HEK293 (cell line): ENCODE results near the gene PTPN4.

Experiments
- CTCF ChIA-PET: fragments of 350-600 bp; formaldehyde crosslinking; extraction: SDS; loops from one replicate; lab custom pipeline; 2021; ENCODE audit warnings: antibody characterized with exemption; lab: Yijun Ruan, JAX
- POLR2A ChIA-PET: fragments of 300-600 bp; formaldehyde crosslinking; extraction: SDS; loops from one replicate; lab custom pipeline; 2020; ENCODE audit warnings: antibody characterized with exemption, inconsistent platforms; lab: Yijun Ruan, JAX
- H3K27ac ChIP-seq: fragments of 200-500 bp; sonication (Bioruptor generic); 2 replicates; pipeline ENCODE4 v1.5.1; 2014; ENCODE audit warnings: low read depth, low read length, control low read depth, inconsistent platforms; ENCODE audit errors: extremely low read depth
- H3K36me3 ChIP-seq, 2 experiments: fragments of 200-500 bp in 1 of 2; sonication (Bioruptor generic) in 1 of 2; 1 replicate in 1 of 2; 2 replicates in 1 of 2; pipeline ENCODE4 v1.5.1; 2014 to 2017; ENCODE audit warnings: inconsistent platforms in 2 of 2, low read length in 2 of 2; ENCODE audit not compliant: control insufficient read depth in 2 of 2, insufficient read depth in 1 of 2
- H3K4me1 ChIP-seq: fragments of 200-500 bp; sonication (Bioruptor generic); 2 replicates; pipeline ENCODE4 v1.5.1; 2014; ENCODE audit warnings: mild to moderate bottlenecking, low read length, inconsistent platforms; ENCODE audit not compliant: control insufficient read depth, insufficient read depth
- H3K4me3 ChIP-seq: 2 replicates; pipeline ENCODE4 v1.5.1; 2011; ENCODE audit warnings: low read depth, mild to moderate bottlenecking, control low read depth, low read length, moderate library complexity
- H3K9me3 ChIP-seq: fragments of 200-500 bp; sonication (Bioruptor generic); 2 replicates; pipeline ENCODE4 v1.5.1; 2014; ENCODE audit warnings: low read depth, low read length, inconsistent platforms; ENCODE audit not compliant: control insufficient read depth, insufficient read depth
- EGR2 ChIP-seq: fragments of 450-650 bp; formaldehyde crosslinking; IDR thresholded peaks from 2 replicates; pipeline ENCODE4 v1.5.1; 2016; ENCODE audit warnings: low read depth, missing biosample characterization, missing genetic modification characterization
- GLI4 ChIP-seq: fragments of 450-650 bp; formaldehyde crosslinking; IDR thresholded peaks from 2 replicates; pipeline ENCODE4 v1.5.1; 2016; ENCODE audit warnings: missing biosample characterization, missing genetic modification characterization
- HOXD13 ChIP-seq: sonication (generic); formaldehyde crosslinking; IDR thresholded peaks from 2 replicates; pipeline ENCODE4 v1.8.0; 2022; ENCODE audit warnings: missing genetic modification reagents, borderline replicate concordance
- KLF1 ChIP-seq: fragments of 450-650 bp; formaldehyde crosslinking; IDR thresholded peaks from 2 replicates; pipeline ENCODE4 v1.5.1; 2016; ENCODE audit warnings: missing biosample characterization, missing genetic modification characterization
- PRDM1 ChIP-seq: fragments of 450-650 bp; formaldehyde crosslinking; IDR thresholded peaks from 2 replicates; pipeline ENCODE4; 2016; ENCODE audit warnings: missing biosample characterization, missing genetic modification characterization
- WT1 ChIP-seq: fragments of 450-650 bp; formaldehyde crosslinking; IDR thresholded peaks from 2 replicates; pipeline ENCODE4 v1.5.1; 2016; ENCODE audit warnings: missing biosample characterization, missing genetic modification characterization
- ZFP41 ChIP-seq: fragments of 450-650 bp; formaldehyde crosslinking; IDR thresholded peaks from 2 replicates; pipeline ENCODE4 v1.5.1; 2016; ENCODE audit warnings: missing biosample characterization, missing genetic modification characterization, borderline replicate concordance
- ZNF10 ChIP-seq: fragments of 450-650 bp; formaldehyde crosslinking; IDR thresholded peaks from 2 replicates; pipeline ENCODE4 v1.5.1; 2017; ENCODE audit warnings: missing biosample characterization, missing genetic modification characterization
- ZNF121 ChIP-seq: fragments of 450-650 bp; formaldehyde crosslinking; IDR thresholded peaks from 2 replicates; pipeline ENCODE4 v1.5.1; 2016; ENCODE audit warnings: missing biosample characterization, missing genetic modification characterization
- ZNF202 ChIP-seq: fragments of 450-650 bp; formaldehyde crosslinking; IDR thresholded peaks from 2 replicates; pipeline ENCODE4 v1.5.1; 2016; ENCODE audit warnings: missing biosample characterization, missing genetic modification characterization, borderline replicate concordance
- ZNF239 ChIP-seq: fragments of 450-650 bp; formaldehyde crosslinking; IDR thresholded peaks from 2 replicates; pipeline ENCODE4 v1.5.1; 2016; ENCODE audit warnings: missing biosample characterization, missing genetic modification characterization
- ZNF274 ChIP-seq, 2 experiments: fragments of 200-500 bp in 1 of 2; fragments of 450-650 bp in 1 of 2; sonication (Bioruptor generic) in 1 of 2; formaldehyde crosslinking in 1 of 2; IDR thresholded peaks; 2 replicates each; pipeline versions ENCODE4 v1.5.1 to v1.6.1; 2014 to 2016; ENCODE audit warnings: borderline replicate concordance in 1 of 2, inconsistent platforms in 1 of 2, low read length in 1 of 2, missing biosample characterization in 1 of 2, missing genetic modification characterization in 1 of 2
- ZNF341 ChIP-seq: fragments of 450-650 bp; formaldehyde crosslinking; IDR thresholded peaks from 2 replicates; pipeline ENCODE4; 2016; ENCODE audit warnings: low read depth, missing biosample characterization, missing genetic modification characterization
- ZNF423 ChIP-seq: fragments of 450-650 bp; formaldehyde crosslinking; IDR thresholded peaks from 2 replicates; pipeline ENCODE4 v1.5.1; 2016; ENCODE audit warnings: missing biosample characterization, missing genetic modification characterization
- ZNF510 ChIP-seq: fragments of 450-650 bp; formaldehyde crosslinking; IDR thresholded peaks from 2 replicates; pipeline ENCODE4 v1.5.1; 2018; ENCODE audit warnings: mild to moderate bottlenecking, missing genetic modification characterization, missing biosample characterization; ENCODE audit not compliant: insufficient replicate concordance
- ZNF549 ChIP-seq: fragments of 450-650 bp; IDR thresholded peaks from 2 replicates; pipeline ENCODE4 v1.5.1; 2018; ENCODE audit warnings: missing biosample characterization, missing genetic modification characterization, mild to moderate bottlenecking, inconsistent platforms, moderate library complexity
- ZNF561 ChIP-seq: fragments of 450-650 bp; IDR thresholded peaks from 2 replicates; pipeline ENCODE4 v1.5.1; 2018; ENCODE audit warnings: missing biosample characterization, missing genetic modification characterization, borderline replicate concordance
- ZNF610 ChIP-seq: fragments of 450-650 bp; formaldehyde crosslinking; IDR thresholded peaks from 2 replicates; pipeline ENCODE4 v1.5.1; 2016; ENCODE audit warnings: missing biosample characterization, missing genetic modification characterization, borderline replicate concordance
- ZNF624 ChIP-seq: fragments of 450-650 bp; formaldehyde crosslinking; IDR thresholded peaks from 2 replicates; pipeline ENCODE4 v1.5.1; 2017; ENCODE audit warnings: missing biosample characterization, missing genetic modification characterization
- ZNF660 ChIP-seq: fragments of 450-650 bp; IDR thresholded peaks from 2 replicates; pipeline ENCODE4 v1.5.1; 2018; ENCODE audit warnings: missing biosample characterization, mild to moderate bottlenecking, missing genetic modification characterization
- ZXDB ChIP-seq: fragments of 450-650 bp; formaldehyde crosslinking; IDR thresholded peaks from 2 replicates; pipeline ENCODE4 v1.5.1; 2016; ENCODE audit warnings: missing biosample characterization, missing genetic modification characterization
- TF ChIP-seq, protein P1 (sequence below): fragments of 450-650 bp; formaldehyde crosslinking; IDR thresholded peaks from 2 replicates; pipeline ENCODE4 v1.5.1; 2016; ENCODE audit warnings: missing biosample characterization, missing genetic modification characterization
- TF ChIP-seq, protein P2 (sequence below): fragments of 450-650 bp; formaldehyde crosslinking; IDR thresholded peaks from 2 replicates; pipeline ENCODE4 v1.5.0; 2017; ENCODE audit warnings: missing biosample characterization, missing genetic modification characterization, borderline replicate concordance
- TF ChIP-seq, protein P3 (sequence below): sonication (generic); formaldehyde crosslinking; IDR thresholded peaks from 2 replicates; pipeline ENCODE4 v1.8.1; 2022; ENCODE audit warnings: mild to moderate bottlenecking, moderate library complexity, missing genetic modification reagents
- TF ChIP-seq, protein P4 (sequence below): fragments of 450-650 bp; formaldehyde crosslinking; IDR thresholded peaks from 2 replicates; pipeline ENCODE4 v1.5.1; 2016; ENCODE audit warnings: missing biosample characterization, missing genetic modification characterization, borderline replicate concordance

The PTPN4 gene

DNA sequence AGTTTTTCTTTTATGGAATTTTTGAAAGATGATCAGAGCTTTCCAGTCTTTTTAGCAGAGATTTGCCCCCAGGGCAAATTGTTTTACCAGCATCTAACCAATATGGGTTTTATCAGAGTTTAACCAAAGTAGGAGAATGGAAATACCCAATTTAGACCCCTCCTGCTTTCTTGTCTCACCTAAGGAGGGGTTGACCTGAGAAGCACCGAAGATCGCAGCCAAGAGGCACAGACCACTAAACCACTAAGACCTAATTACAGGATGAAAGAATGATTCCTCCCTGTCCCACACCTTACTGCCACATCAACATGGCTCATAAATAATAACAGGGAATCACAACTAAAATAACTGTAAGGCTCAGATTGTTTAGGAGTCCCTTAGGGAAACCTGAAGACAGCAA, 141.3 kb downstream of the PTPN4 start:
- ChIA-PET CTCF (no interaction called here), POLR2A (no interaction called here)

DNA sequence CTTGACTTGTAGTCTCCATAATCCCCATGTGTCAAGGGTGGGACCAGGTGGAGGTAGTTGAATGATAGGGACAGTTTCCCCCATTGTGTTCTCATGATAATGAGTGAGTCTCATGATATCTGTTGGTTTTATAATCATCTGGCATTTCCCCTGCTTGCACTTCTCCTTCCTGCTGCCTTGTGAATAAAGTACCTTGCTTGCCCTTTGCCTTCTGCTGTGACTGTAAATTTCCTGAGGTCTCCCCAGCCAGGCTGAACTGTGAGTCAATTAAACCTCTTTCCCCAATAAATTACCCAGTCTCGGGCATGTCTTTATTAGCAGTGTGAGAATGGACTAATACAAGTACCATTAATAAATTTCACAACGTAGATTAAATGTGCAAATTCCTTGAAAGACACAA, 150.8 kb downstream of the PTPN4 start:
- Histone ChIP-seq H3K9me3 (no peaks in the 10 kb centered on the region), H3K4me3 (no peak overlapping the region), H3K36me3 (peaks cover 0 to 3% of the 10 kb centered on the region in 2 experiments; a peak in 1 of 3 replicates), H3K4me1 (no peaks in the 10 kb centered on the region), H3K27ac (no peak overlapping the region)
- TF ChIP-seq ZNF561 (tag by site-specific recombination) (no peak), PRDM1 (tag by site-specific recombination) (no peak), GLI4 (tag by site-specific recombination) (no peak), ZNF510 (tag by site-specific recombination) (no peak), ZNF423 (tag by site-specific recombination) (no peak), ZNF660 (tag by site-specific recombination) (no peak)
- ChIA-PET CTCF (no interaction called here), POLR2A (no interaction called here)

More for the DNA sequence above, 141.3 kb downstream of the PTPN4 start:
- TF ChIP-seq ZXDB (tag by site-specific recombination) (no peak), ZNF341 (no peak), KLF1 (tag by site-specific recombination) (no peak), EGR2 (no peak), ZNF121 (tag by site-specific recombination) (no peak), ZNF10 (tag by site-specific recombination) (no peak), ZNF624 (tag by site-specific recombination) (no peak), ZNF549 (tag by site-specific recombination) (no peak), ZFP41 (no peak), ZNF239 (tag by site-specific recombination) (no peak), ZNF610 (no peak), HOXD13 (no peak), WT1 (tag by site-specific recombination) (no peak), ZNF274 (IDR thresholded peaks at IDR 0.05; ENCODE audit: low read length) (no peak), ZNF274 (tag by site-specific recombination; IDR thresholded peaks at IDR 0.05; ENCODE audit: borderline replicate concordance) (no peak), ZNF202 (tag by site-specific recombination) (no peak)
- TF ChIP-seq, protein P1, sequence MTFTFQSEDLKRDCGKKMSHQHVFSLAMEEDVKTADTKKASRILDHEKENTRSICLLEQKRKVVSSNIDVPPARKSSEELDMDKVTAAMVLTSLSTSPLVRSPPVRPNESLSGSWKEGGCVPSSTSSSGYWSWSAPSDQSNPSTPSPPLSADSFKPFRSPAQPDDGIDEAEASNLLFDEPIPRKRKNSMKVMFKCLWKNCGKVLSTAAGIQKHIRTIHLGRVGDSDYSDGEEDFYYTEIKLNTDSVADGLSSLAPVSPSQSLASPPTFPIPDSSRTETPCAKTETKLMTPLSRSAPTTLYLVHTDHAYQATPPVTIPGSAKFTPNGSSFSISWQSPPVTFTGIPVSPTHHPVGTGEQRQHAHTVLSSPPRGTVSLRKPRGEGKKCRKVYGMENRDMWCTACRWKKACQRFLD (tag by site-specific recombination) = no peak
- TF ChIP-seq, protein P2, sequence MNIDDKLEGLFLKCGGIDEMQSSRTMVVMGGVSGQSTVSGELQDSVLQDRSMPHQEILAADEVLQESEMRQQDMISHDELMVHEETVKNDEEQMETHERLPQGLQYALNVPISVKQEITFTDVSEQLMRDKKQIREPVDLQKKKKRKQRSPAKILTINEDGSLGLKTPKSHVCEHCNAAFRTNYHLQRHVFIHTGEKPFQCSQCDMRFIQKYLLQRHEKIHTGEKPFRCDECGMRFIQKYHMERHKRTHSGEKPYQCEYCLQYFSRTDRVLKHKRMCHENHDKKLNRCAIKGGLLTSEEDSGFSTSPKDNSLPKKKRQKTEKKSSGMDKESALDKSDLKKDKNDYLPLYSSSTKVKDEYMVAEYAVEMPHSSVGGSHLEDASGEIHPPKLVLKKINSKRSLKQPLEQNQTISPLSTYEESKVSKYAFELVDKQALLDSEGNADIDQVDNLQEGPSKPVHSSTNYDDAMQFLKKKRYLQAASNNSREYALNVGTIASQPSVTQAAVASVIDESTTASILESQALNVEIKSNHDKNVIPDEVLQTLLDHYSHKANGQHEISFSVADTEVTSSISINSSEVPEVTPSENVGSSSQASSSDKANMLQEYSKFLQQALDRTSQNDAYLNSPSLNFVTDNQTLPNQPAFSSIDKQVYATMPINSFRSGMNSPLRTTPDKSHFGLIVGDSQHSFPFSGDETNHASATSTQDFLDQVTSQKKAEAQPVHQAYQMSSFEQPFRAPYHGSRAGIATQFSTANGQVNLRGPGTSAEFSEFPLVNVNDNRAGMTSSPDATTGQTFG = no peak
- TF ChIP-seq, protein P3, sequence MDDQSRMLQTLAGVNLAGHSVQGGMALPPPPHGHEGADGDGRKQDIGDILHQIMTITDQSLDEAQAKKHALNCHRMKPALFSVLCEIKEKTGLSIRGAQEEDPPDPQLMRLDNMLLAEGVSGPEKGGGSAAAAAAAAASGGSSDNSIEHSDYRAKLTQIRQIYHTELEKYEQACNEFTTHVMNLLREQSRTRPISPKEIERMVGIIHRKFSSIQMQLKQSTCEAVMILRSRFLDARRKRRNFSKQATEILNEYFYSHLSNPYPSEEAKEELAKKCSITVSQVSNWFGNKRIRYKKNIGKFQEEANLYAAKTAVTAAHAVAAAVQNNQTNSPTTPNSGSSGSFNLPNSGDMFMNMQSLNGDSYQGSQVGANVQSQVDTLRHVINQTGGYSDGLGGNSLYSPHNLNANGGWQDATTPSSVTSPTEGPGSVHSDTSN = no peak
- TF ChIP-seq, protein P4, sequence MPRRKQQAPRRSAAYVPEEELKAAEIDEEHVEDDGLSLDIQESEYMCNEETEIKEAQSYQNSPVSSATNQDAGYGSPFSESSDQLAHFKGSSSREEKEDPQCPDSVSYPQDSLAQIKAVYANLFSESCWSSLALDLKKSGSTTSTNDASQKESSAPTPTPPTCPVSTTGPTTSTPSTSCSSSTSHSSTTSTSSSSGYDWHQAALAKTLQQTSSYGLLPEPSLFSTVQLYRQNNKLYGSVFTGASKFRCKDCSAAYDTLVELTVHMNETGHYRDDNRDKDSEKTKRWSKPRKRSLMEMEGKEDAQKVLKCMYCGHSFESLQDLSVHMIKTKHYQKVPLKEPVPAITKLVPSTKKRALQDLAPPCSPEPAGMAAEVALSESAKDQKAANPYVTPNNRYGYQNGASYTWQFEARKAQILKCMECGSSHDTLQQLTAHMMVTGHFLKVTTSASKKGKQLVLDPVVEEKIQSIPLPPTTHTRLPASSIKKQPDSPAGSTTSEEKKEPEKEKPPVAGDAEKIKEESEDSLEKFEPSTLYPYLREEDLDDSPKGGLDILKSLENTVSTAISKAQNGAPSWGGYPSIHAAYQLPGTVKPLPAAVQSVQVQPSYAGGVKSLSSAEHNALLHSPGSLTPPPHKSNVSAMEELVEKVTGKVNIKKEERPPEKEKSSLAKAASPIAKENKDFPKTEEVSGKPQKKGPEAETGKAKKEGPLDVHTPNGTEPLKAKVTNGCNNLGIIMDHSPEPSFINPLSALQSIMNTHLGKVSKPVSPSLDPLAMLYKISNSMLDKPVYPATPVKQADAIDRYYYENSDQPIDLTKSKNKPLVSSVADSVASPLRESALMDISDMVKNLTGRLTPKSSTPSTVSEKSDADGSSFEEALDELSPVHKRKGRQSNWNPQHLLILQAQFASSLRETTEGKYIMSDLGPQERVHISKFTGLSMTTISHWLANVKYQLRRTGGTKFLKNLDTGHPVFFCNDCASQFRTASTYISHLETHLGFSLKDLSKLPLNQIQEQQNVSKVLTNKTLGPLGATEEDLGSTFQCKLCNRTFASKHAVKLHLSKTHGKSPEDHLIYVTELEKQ (tag by site-specific recombination) = no peak
- TF ChIP-seq, all 188 proteins: peak for 0
- peaks cover 4 to 29% of the 10 kb centered on the region in 2 experiments; a peak in 2 of 3 replicates for H3K36me3 ChIP-seq
- no peak overlapping the region for H3K4me3 ChIP-seq
- no peak overlapping the region for H3K27ac ChIP-seq
- H3K9me3 ChIP-seq = no peaks in the 10 kb centered on the region
- peaks cover 6% of the 10 kb centered on the region; the same call in 1 of the 2 replicates for H3K4me1 ChIP-seq
